ENCODE measurements around the gene ZBTB40. TPM values are rescaled to one million over a fixed set of nuclear protein-coding genes. Genes with fewer than 3 reads are reported as not detected.

Gene ZBTB40
- total and polyA plus RNA-seq, 10 of the 15 experiments (the other 5 are each of a cell fraction or from before 2014, with no cell fraction given): 1.9 to 14.4 (median 9.0) TPM

DNA sequence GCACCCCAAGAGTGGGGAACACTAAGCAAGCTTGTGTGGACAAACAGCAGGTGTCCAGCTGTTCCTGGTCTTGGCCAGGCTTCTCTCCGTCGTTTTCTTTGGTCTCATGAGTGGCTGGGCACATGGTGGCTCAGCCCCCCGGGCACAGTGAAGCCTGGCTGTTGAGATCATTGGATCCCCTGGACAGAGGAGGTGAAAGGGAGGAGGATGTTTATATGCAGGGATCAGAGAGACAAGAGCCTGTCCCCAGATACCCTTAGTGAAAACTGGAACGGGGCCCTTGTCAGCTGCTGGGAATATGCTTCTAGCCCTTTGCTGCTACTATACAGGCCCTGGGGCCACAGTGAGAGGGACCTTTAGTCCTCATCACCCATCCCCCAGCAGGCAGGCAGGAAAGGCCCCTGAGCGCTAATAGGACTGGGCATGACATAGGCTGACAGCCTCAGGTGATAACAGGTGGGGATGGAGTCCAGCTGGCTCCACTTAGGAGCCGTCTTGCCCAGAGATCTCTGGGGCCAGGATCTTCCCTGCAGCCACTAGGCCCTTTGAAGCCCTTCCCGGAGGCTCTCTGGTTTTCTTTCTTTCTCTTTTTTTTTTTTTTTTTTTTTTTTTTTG, 128.0 kb downstream of the ZBTB40 start (continued):
- TF ChIP-seq, protein P1, sequence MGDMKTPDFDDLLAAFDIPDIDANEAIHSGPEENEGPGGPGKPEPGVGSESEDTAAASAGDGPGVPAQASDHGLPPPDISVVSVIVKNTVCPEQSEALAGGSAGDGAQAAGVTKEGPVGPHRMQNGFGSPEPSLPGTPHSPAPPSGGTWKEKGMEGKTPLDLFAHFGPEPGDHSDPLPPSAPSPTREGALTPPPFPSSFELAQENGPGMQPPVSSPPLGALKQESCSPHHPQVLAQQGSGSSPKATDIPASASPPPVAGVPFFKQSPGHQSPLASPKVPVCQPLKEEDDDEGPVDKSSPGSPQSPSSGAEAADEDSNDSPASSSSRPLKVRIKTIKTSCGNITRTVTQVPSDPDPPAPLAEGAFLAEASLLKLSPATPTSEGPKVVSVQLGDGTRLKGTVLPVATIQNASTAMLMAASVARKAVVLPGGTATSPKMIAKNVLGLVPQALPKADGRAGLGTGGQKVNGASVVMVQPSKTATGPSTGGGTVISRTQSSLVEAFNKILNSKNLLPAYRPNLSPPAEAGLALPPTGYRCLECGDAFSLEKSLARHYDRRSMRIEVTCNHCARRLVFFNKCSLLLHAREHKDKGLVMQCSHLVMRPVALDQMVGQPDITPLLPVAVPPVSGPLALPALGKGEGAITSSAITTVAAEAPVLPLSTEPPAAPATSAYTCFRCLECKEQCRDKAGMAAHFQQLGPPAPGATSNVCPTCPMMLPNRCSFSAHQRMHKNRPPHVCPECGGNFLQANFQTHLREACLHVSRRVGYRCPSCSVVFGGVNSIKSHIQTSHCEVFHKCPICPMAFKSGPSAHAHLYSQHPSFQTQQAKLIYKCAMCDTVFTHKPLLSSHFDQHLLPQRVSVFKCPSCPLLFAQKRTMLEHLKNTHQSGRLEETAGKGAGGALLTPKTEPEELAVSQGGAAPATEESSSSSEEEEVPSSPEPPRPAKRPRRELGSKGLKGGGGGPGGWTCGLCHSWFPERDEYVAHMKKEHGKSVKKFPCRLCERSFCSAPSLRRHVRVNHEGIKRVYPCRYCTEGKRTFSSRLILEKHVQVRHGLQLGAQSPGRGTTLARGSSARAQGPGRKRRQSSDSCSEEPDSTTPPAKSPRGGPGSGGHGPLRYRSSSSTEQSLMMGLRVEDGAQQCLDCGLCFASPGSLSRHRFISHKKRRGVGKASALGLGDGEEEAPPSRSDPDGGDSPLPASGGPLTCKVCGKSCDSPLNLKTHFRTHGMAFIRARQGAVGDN (IDR thresholded peaks at IDR 0.05): no peak
- TF ChIP-seq CBFB (IDR thresholded peaks at IDR 0.05; ENCODE audit: low read depth) (no peak), SREBF1 (IDR thresholded peaks at IDR 0.05; ENCODE audit: low read length) (no peak)

Other genes starting within 250 kb of the ZBTB40 start
- gene EPHA8, start 111.6 kb downstream of the ZBTB40 start, total RNA-seq (2014; rRNA removed): not detected in 2 replicates
- gene EPHA8, start 111.6 kb downstream of the ZBTB40 start, total RNA-seq (2014; rRNA removed; fragmentation: Illumina TruSeq; extraction: Trizol): not detected in 2 replicates
- gene EPHA8, start 111.6 kb downstream of the ZBTB40 start, total RNA-seq (2021): not detected in 2 replicates
- not detected in 2 replicates for gene EPHA8, start 111.6 kb downstream of the ZBTB40 start, polyA plus RNA-seq (2011; rRNA removed)
- not detected in 2 replicates for gene EPHA8, start 111.6 kb downstream of the ZBTB40 start, polyA plus RNA-seq (2014; fragmentation: Illumina TruSeq; extraction: Trizol)
- not detected for gene EPHA8, start 111.6 kb downstream of the ZBTB40 start, polyA plus RNA-seq (2014; fragmentation: Nextera tagmentation; extraction: Ambion mirVana)
- not detected in 2 replicates for gene EPHA8, start 111.6 kb downstream of the ZBTB40 start, polyA plus RNA-seq (2014; rRNA removed)
- gene EPHA8, start 111.6 kb downstream of the ZBTB40 start, polyA plus RNA-seq (2016; fragmentation: Nextera tagmentation; extraction: Ambion mirVana): not detected
- gene C1QA, start 184.8 kb downstream of the ZBTB40 start, total RNA-seq (2014; rRNA removed): not detected in 2 replicates
- not detected in 2 replicates for gene C1QA, start 184.8 kb downstream of the ZBTB40 start, total RNA-seq (2014; rRNA removed; fragmentation: Illumina TruSeq; extraction: Trizol)
- gene C1QA, start 184.8 kb downstream of the ZBTB40 start, total RNA-seq (2021): 0.24 and 0.59 TPM in 2 replicates
- gene C1QA, start 184.8 kb downstream of the ZBTB40 start, polyA plus RNA-seq (2011; rRNA removed): not detected in 2 replicates
- gene C1QA, start 184.8 kb downstream of the ZBTB40 start, polyA plus RNA-seq (2014; fragmentation: Illumina TruSeq; extraction: Trizol): not detected in 2 replicates
- gene C1QA, start 184.8 kb downstream of the ZBTB40 start, polyA plus RNA-seq (2014; fragmentation: Nextera tagmentation; extraction: Ambion mirVana): not detected
- gene C1QA, start 184.8 kb downstream of the ZBTB40 start, polyA plus RNA-seq (2014; rRNA removed): not detected in 2 replicates
- gene C1QA, start 184.8 kb downstream of the ZBTB40 start, polyA plus RNA-seq (2016; fragmentation: Nextera tagmentation; extraction: Ambion mirVana): not detected
- gene C1QC, start 191.8 kb downstream of the ZBTB40 start, total RNA-seq (2014; rRNA removed): not detected in 2 replicates
- not detected in 2 replicates for gene C1QC, start 191.8 kb downstream of the ZBTB40 start, total RNA-seq (2014; rRNA removed; fragmentation: Illumina TruSeq; extraction: Trizol)
- 0.64 and 0.74 TPM in 2 replicates for gene C1QC, start 191.8 kb downstream of the ZBTB40 start, total RNA-seq (2021)
- not detected in 2 replicates for gene C1QC, start 191.8 kb downstream of the ZBTB40 start, polyA plus RNA-seq (2011; rRNA removed)
- gene C1QC, start 191.8 kb downstream of the ZBTB40 start, polyA plus RNA-seq (2014; fragmentation: Illumina TruSeq; extraction: Trizol): not detected in 2 replicates
- not detected for gene C1QC, start 191.8 kb downstream of the ZBTB40 start, polyA plus RNA-seq (2014; fragmentation: Nextera tagmentation; extraction: Ambion mirVana)
- not detected in 2 replicates for gene C1QC, start 191.8 kb downstream of the ZBTB40 start, polyA plus RNA-seq (2014; rRNA removed)
- not detected for gene C1QC, start 191.8 kb downstream of the ZBTB40 start, polyA plus RNA-seq (2016; fragmentation: Nextera tagmentation; extraction: Ambion mirVana)
- not detected in 2 replicates for gene C1QB, start 201.4 kb downstream of the ZBTB40 start, total RNA-seq (2014; rRNA removed)
- gene C1QB, start 201.4 kb downstream of the ZBTB40 start, total RNA-seq (2014; rRNA removed; fragmentation: Illumina TruSeq; extraction: Trizol): not detected in 2 replicates
- 0.19 and 0.62 TPM in 2 replicates for gene C1QB, start 201.4 kb downstream of the ZBTB40 start, total RNA-seq (2021)
- not detected in 2 replicates for gene C1QB, start 201.4 kb downstream of the ZBTB40 start, polyA plus RNA-seq (2011; rRNA removed)
- not detected in 2 replicates for gene C1QB, start 201.4 kb downstream of the ZBTB40 start, polyA plus RNA-seq (2014; fragmentation: Illumina TruSeq; extraction: Trizol)
- gene C1QB, start 201.4 kb downstream of the ZBTB40 start, polyA plus RNA-seq (2014; fragmentation: Nextera tagmentation; extraction: Ambion mirVana): not detected
- not detected in 2 replicates for gene C1QB, start 201.4 kb downstream of the ZBTB40 start, polyA plus RNA-seq (2014; rRNA removed)
- gene C1QB, start 201.4 kb downstream of the ZBTB40 start, polyA plus RNA-seq (2016; fragmentation: Nextera tagmentation; extraction: Ambion mirVana): not detected

Measured in GM12878 (cell line).